Panc1 (cell line): ENCODE data around the gene ACER2. TPM values are rescaled to one million over a fixed set of nuclear protein-coding genes. Genes with fewer than 3 reads are reported as not detected.

Experiments
- ATAC-seq: fragments of 200-7000 bp; cut with Tn5 transposase; 2 replicates; pipeline ENCODE4 v1.9.1; 2020; ENCODE audit warnings: mild to moderate bottlenecking, moderate library complexity
- BruUV-seq: library from RNA; stranded (reverse); fragments of 400-500 nt; replicated peaks from 2 replicates; lab custom pipeline; 2021; lab: Mats Ljungman, UMichigan
- CTCF ChIA-PET: fragments of 300-600 bp; sonication (Branson Sonifier 250); formaldehyde crosslinking; loops from one replicate; lab custom pipeline; 2022; ENCODE audit warnings: antibody characterized with exemption; lab: Charles Lee
- POLR2A ChIA-PET: fragments of 300-600 bp; sonication (Branson Sonifier 250); formaldehyde crosslinking; loops from one replicate; lab custom pipeline; 2022; ENCODE audit warnings: antibody characterized with exemption; lab: Charles Lee
- DNase-seq: peaks from one replicate; pipeline ENCODE4 v3.0.0-alpha.2; 2010; ENCODE audit warnings: low read depth, low spot score
- H3K27ac ChIP-seq: 2 replicates; pipeline ENCODE4 v1.5.1; 2011; ENCODE audit warnings: mild to moderate bottlenecking, low read length, inconsistent platforms
- H3K27me3 ChIP-seq: fragments of 200-500 bp; sonication (Bioruptor generic); 2 replicates; pipeline ENCODE4 v1.6.0; 2014; ENCODE audit warnings: low read length, inconsistent platforms; ENCODE audit not compliant: control insufficient read depth, insufficient read depth
- H3K36me3 ChIP-seq: fragments of 200-500 bp; sonication (Bioruptor generic); 2 replicates; pipeline ENCODE4 v1.5.1; 2014; ENCODE audit warnings: inconsistent platforms, mild to moderate bottlenecking, low read length, moderate library complexity; ENCODE audit not compliant: control insufficient read depth, insufficient read depth
- H3K4me1 ChIP-seq: 2 replicates; pipeline ENCODE4 v1.5.1; 2011; ENCODE audit warnings: inconsistent platforms, mild to moderate bottlenecking, low read length, moderate library complexity; ENCODE audit not compliant: control insufficient read depth, insufficient read depth
- H3K4me3 ChIP-seq, 2 experiments: 2 replicates each; pipeline ENCODE4 v1.5.1; 2011 to 2012; ENCODE audit warnings: low read depth in 2 of 2, low read length in 2 of 2, mild to moderate bottlenecking in 2 of 2, inconsistent platforms in 1 of 2, moderate library complexity in 1 of 2
- H3K9me3 ChIP-seq: fragments of 200-500 bp; sonication (Bioruptor generic); 2 replicates; pipeline ENCODE4 v1.5.1; 2014; ENCODE audit warnings: low read depth, mild to moderate bottlenecking, inconsistent platforms, low read length, moderate library complexity; ENCODE audit not compliant: control insufficient read depth, insufficient read depth
- POLR2AphosphoS5 ChIP-seq: IDR thresholded peaks from 2 replicates; pipeline ENCODE4 v1.6.1; 2012; ENCODE audit warnings: mild to moderate bottlenecking, low read depth, low read length, moderate library complexity
- SIN3A ChIP-seq: IDR thresholded peaks from 2 replicates; pipeline ENCODE4 v1.6.1; 2012; ENCODE audit warnings: low read depth, mild to moderate bottlenecking, low read length, moderate library complexity, borderline replicate concordance; ENCODE audit not compliant: insufficient read depth
- TCF7L2 ChIP-seq: IDR thresholded peaks from 2 replicates; pipeline ENCODE4 v1.6.1; 2011; ENCODE audit warnings: mild to moderate bottlenecking, low read depth, low read length, inconsistent platforms
- in situ Hi-C: cut with HindIII; loops from 2 replicates; pipeline ENCODE4 v1.10.0; 2016; ENCODE audit warnings: low sequenced_read_pairs, low pct_unique_long_range_greater_than_20kb
- intact Hi-C: fragments of 100-400 bp; cut with micrococcal nuclease; formaldehyde crosslinking; loops from one replicate; pipeline ENCODE4 v1.10.0; 2022; ENCODE audit not compliant: unreplicated experiment
- total RNA-seq: library from RNA; stranded (reverse); gene quantifications from one replicate; pipeline ENCODE4 v1.2.1, GENCODE V29; 2021; ENCODE audit not compliant: unreplicated experiment
- TF ChIP-seq, protein P1 (sequence below), 2 experiments: IDR thresholded peaks; 2 replicates each; pipeline ENCODE4 v1.6.1; 2011 to 2012; ENCODE audit warnings: low read depth in 2 of 2, control low read depth in 1 of 2, low read length in 1 of 2, mild to moderate bottlenecking in 1 of 2, moderate library complexity in 1 of 2; ENCODE audit not compliant: insufficient read depth in 1 of 2
- TF ChIP-seq, protein P2 (sequence below): fragments of 450-650 bp; IDR thresholded peaks from 2 replicates; pipeline ENCODE4 v1.5.1; 2017; ENCODE audit warnings: mild to moderate bottlenecking

ACER2 gene
- total RNA-seq, 1 experiment from 2014 or later: 1.3 TPM

DNA sequence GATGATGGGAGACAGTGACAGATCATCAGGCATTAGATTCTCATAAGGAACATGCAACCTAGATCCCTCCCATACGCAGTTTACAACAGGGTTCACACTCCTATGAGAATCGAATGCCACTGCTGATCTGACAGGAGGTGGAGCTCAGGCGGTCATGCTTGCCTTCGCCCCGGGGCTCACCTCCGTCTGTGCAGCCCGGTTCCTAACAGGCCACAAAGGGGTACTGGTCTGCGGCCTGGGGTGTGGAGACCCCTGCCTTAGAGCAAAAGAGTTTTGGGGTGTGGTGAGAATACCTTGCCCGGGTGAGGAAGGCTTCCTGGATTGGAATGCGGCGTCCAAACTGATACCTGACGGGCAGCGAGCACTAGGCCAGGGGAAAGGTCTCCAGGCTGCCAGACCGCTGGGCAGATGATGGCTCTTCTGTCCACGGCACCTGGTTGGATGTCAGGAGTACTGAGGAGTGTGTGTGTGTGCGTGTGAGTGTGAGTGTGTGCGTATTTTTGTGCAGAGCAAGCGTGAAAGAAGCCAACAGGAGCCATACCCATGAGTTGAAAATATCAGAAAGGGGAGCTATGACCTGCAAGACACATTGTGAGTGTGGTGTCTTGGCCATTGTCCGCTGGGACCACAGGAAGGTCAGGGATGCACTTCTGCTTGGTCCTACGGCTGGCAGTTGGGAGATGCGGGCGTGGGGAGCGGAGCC, 55.4 kb downstream of the ACER2 start:
- DNase-seq (no peak), ATAC-seq (peak; percentile 14; the same call in 1 of the 2 replicates)
- in situ Hi-C loops (no loop called here), intact Hi-C loops (no loop called here)
- H3K27ac ChIP-seq: no peak overlapping the region
- H3K9me3 ChIP-seq: no peaks in the 10 kb centered on the region
- POLR2A ChIA-PET: no interaction called here
- CTCF ChIA-PET: interaction anchor here (0.6 to 0.9 kb wide), 3 partner anchors 303 to 459 kb away, joined by 3 to 7 read pairs (median 3); no protein-coding TSS in a partner anchor
- BruUV-seq: no TSS peak
- TF ChIP-seq, protein P1, sequence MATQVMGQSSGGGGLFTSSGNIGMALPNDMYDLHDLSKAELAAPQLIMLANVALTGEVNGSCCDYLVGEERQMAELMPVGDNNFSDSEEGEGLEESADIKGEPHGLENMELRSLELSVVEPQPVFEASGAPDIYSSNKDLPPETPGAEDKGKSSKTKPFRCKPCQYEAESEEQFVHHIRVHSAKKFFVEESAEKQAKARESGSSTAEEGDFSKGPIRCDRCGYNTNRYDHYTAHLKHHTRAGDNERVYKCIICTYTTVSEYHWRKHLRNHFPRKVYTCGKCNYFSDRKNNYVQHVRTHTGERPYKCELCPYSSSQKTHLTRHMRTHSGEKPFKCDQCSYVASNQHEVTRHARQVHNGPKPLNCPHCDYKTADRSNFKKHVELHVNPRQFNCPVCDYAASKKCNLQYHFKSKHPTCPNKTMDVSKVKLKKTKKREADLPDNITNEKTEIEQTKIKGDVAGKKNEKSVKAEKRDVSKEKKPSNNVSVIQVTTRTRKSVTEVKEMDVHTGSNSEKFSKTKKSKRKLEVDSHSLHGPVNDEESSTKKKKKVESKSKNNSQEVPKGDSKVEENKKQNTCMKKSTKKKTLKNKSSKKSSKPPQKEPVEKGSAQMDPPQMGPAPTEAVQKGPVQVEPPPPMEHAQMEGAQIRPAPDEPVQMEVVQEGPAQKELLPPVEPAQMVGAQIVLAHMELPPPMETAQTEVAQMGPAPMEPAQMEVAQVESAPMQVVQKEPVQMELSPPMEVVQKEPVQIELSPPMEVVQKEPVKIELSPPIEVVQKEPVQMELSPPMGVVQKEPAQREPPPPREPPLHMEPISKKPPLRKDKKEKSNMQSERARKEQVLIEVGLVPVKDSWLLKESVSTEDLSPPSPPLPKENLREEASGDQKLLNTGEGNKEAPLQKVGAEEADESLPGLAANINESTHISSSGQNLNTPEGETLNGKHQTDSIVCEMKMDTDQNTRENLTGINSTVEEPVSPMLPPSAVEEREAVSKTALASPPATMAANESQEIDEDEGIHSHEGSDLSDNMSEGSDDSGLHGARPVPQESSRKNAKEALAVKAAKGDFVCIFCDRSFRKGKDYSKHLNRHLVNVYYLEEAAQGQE (IDR thresholded peaks at IDR 0.05; ENCODE audit: insufficient read depth in 1 of 2, low read depth in 2 of 2, low read length in 1 of 2): no peak
- TF ChIP-seq SIN3A (no peak), TCF7L2 (no peak)
- TF ChIP-seq, protein P2, sequence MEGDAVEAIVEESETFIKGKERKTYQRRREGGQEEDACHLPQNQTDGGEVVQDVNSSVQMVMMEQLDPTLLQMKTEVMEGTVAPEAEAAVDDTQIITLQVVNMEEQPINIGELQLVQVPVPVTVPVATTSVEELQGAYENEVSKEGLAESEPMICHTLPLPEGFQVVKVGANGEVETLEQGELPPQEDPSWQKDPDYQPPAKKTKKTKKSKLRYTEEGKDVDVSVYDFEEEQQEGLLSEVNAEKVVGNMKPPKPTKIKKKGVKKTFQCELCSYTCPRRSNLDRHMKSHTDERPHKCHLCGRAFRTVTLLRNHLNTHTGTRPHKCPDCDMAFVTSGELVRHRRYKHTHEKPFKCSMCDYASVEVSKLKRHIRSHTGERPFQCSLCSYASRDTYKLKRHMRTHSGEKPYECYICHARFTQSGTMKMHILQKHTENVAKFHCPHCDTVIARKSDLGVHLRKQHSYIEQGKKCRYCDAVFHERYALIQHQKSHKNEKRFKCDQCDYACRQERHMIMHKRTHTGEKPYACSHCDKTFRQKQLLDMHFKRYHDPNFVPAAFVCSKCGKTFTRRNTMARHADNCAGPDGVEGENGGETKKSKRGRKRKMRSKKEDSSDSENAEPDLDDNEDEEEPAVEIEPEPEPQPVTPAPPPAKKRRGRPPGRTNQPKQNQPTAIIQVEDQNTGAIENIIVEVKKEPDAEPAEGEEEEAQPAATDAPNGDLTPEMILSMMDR: no peak
- no peaks in the 10 kb centered on the region for H3K36me3 ChIP-seq
- H3K4me3 ChIP-seq: peak overlapping the region; percentile 27 to 29; a peak in 3 of 4 replicates
- no peaks in the 10 kb centered on the region; the same call in 1 of the 2 replicates for H3K4me1 ChIP-seq
- no peaks in the 10 kb centered on the region for H3K27me3 ChIP-seq

DNA sequence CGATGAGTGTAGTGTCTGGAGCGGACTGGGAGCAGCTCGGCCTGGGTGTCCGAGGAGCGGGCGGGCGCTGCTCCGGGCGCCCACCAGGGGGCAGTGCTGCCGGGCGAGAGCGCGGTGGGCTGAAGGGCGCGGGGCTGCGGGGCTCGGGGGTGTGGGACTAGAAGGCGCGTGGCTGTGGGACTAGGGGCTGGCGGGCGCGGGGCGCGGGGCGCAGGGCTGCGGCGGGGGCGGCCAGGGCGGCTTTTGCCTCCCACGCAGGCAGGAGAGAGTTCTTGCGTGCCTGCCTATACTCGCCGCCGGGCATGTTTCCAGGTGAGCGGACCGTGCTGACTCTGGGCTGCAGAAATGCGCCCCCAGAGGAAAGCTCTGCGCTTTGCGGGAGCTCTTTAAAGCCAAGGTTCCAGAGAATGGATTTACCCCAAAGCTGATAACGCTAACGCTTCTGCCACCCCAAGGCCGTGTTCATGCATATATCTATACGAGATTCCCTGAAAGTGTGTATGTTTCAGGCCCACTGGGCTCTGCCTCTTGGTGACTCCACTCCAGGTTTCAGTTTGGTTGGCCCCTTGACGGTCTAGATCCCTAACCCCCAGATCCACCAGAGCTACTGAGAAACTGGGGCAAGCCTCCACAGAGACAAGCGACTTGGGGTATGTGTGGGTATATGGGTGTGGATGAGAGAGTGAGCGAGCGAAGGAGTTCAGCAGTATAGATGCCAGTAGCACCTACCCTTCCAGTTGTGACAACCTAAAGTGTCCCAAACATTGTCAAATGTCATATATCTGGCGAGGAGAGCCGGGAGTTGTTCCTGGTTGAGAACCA, 56.2 kb downstream of the ACER2 start:
- Histone ChIP-seq H3K4me3 (peak overlapping the region; percentile 27 to 33), H3K36me3 (no peaks in the 10 kb centered on the region), H3K27me3 (no peaks in the 10 kb centered on the region), H3K4me1 (no peaks in the 10 kb centered on the region; the same call in 1 of the 2 replicates), H3K27ac (no peak overlapping the region), H3K9me3 (no peaks in the 10 kb centered on the region)
- TF ChIP-seq, protein P1 (IDR thresholded peaks at IDR 0.05; ENCODE audit: insufficient read depth in 1 of 2, low read depth in 2 of 2, low read length in 1 of 2): no peak
- TF ChIP-seq SIN3A (no peak), POLR2AphosphoS5 (no peak), TCF7L2 (no peak)
- TF ChIP-seq, protein P2: peak; percentile 80
- BruUV-seq: no TSS peak
- DNase-seq: no peak
- intact Hi-C loops (no loop called here), in situ Hi-C loops (no loop called here)
- peak; percentile 97 for ATAC-seq
- ChIA-PET CTCF (interaction anchor here (0.6 to 0.9 kb wide), 3 partner anchors 21 to 377 kb away, joined by 3 to 7 read pairs (median 3); no protein-coding TSS in a partner anchor), POLR2A (no interaction called here)
